HepG2 (cell line): ENCODE results near the gene NPIPB6. TPM values are rescaled to one million over a fixed set of nuclear protein-coding genes. Genes with fewer than 3 reads are reported as not detected.

ENCODE experiments used
- ARNT2 ChIP-seq: sonication (generic); formaldehyde crosslinking; IDR thresholded peaks from 2 replicates; pipeline ENCODE4 v1.8.0; 2022; ENCODE audit warnings: mild to moderate bottlenecking, low read depth, missing genetic modification reagents, moderate library complexity
- BRCA1 ChIP-seq: sonication (generic); formaldehyde crosslinking; IDR thresholded peaks from 2 replicates; pipeline ENCODE4 v1.4.0; 2020; ENCODE audit warnings: missing genetic modification reagents
- FOXA3 ChIP-seq: IDR thresholded peaks from 2 replicates; pipeline ENCODE4 v1.6.1; 2016; ENCODE audit warnings: missing genetic modification reagents, missing compliant biosample characterization
- HNRNPL ChIP-seq: fragments of 200-400 bp; formaldehyde crosslinking; IDR thresholded peaks from 2 replicates; pipeline ENCODE4 v1.6.1; 2017; ENCODE audit warnings: mild to moderate bottlenecking, low read depth, low read length
- HOMEZ ChIP-seq: IDR thresholded peaks from 2 replicates; pipeline ENCODE4 v1.6.1; 2016; ENCODE audit warnings: low read depth
- KDM5A ChIP-seq: fragments of 200-600 bp; sonication (generic); IDR thresholded peaks from 2 replicates; pipeline ENCODE4 v1.7.0; 2018; ENCODE audit warnings: antibody characterized with exemption, mild to moderate bottlenecking, low read length, borderline replicate concordance
- KDM5B ChIP-seq: sonication (generic); formaldehyde crosslinking; IDR thresholded peaks from 2 replicates; pipeline ENCODE4 v1.4.0; 2020; ENCODE audit warnings: missing genetic modification reagents, mild to moderate bottlenecking, borderline replicate concordance
- LRRFIP1 ChIP-seq: sonication (generic); formaldehyde crosslinking; conservative IDR thresholded peaks from 2 replicates; pipeline ENCODE4 v1.4.0; 2020; ENCODE audit warnings: missing genetic modification reagents
- NAIF1 ChIP-seq: sonication (generic); formaldehyde crosslinking; IDR thresholded peaks from 2 replicates; pipeline ENCODE4 v1.5.0; 2020; ENCODE audit warnings: mild to moderate bottlenecking, missing genetic modification reagents, borderline replicate concordance
- NR2F1 ChIP-seq, 2 experiments: fragments of 450-650 bp in 1 of 2; formaldehyde crosslinking in 1 of 2; IDR thresholded peaks; 2 replicates each; pipeline versions ENCODE4 v1.5.0 to v1.6.1; 2016 to 2020; ENCODE audit warnings: mild to moderate bottlenecking in 1 of 2, missing compliant biosample characterization in 1 of 2, missing genetic modification reagents in 1 of 2, moderate library complexity in 1 of 2
- SNAPC4 ChIP-seq: sonication (generic); formaldehyde crosslinking; IDR thresholded peaks from 2 replicates; pipeline ENCODE4 v1.4.0; 2020; ENCODE audit warnings: mild to moderate bottlenecking, missing genetic modification reagents
- SOX13 ChIP-seq, 3 experiments: fragments of 450-650 bp in 1 of 3; sonication (generic) in 1 of 3; formaldehyde crosslinking in 1 of 3; IDR thresholded peaks in 2 of 3; conservative IDR thresholded peaks in 1 of 3; 2 replicates each; pipeline versions ENCODE4 v1.5.0 to v1.6.1; 2016 to 2020; ENCODE audit warnings: antibody characterized with exemption in 1 of 3, mild to moderate bottlenecking in 1 of 3, missing compliant biosample characterization in 1 of 3, missing genetic modification reagents in 1 of 3, moderate library complexity in 1 of 3
- THYN1 ChIP-seq: sonication (generic); formaldehyde crosslinking; IDR thresholded peaks from 2 replicates; pipeline ENCODE4 v1.8.1; 2023; ENCODE audit warnings: low read depth, mild to moderate bottlenecking, moderate library complexity, missing genetic modification reagents, borderline replicate concordance
- ZBTB42 ChIP-seq: sonication (generic); formaldehyde crosslinking; IDR thresholded peaks from 2 replicates; pipeline ENCODE4 v1.5.0; 2020; ENCODE audit warnings: mild to moderate bottlenecking, missing genetic modification reagents
- ZFP37 ChIP-seq: sonication (generic); formaldehyde crosslinking; IDR thresholded peaks from 2 replicates; pipeline ENCODE4 v1.4.0; 2020; ENCODE audit warnings: missing genetic modification reagents, borderline replicate concordance
- ZNF10 ChIP-seq: sonication (generic); formaldehyde crosslinking; IDR thresholded peaks from 2 replicates; pipeline ENCODE4 v1.4.0; 2020; ENCODE audit warnings: mild to moderate bottlenecking, low read depth, missing genetic modification reagents, borderline replicate concordance
- ZNF414 ChIP-seq: sonication (generic); formaldehyde crosslinking; IDR thresholded peaks from 2 replicates; pipeline ENCODE4 v1.5.0; 2020; ENCODE audit warnings: missing genetic modification reagents
- ZNF749 ChIP-seq: sonication (generic); formaldehyde crosslinking; IDR thresholded peaks from 2 replicates; pipeline ENCODE4 v1.8.0; 2022; ENCODE audit warnings: mild to moderate bottlenecking, missing genetic modification reagents, moderate library complexity, borderline replicate concordance
- ZNF883 ChIP-seq: sonication (generic); formaldehyde crosslinking; IDR thresholded peaks from 2 replicates; pipeline ENCODE4 v1.5.1; 2020; ENCODE audit warnings: mild to moderate bottlenecking, missing genetic modification reagents; ENCODE audit errors: not compliant biosample characterization
- polyA plus RNA-seq, 8 experiments: library from polyadenylated mRNA; depleted of rRNA in 3 of 8; stranded (reverse) in 7 of 8; unstranded in 1 of 8; fragments of >200 nt; fragmentation: Illumina TruSeq in 4 of 8; extraction: Trizol in 4 of 8; gene quantifications; 2 replicates each; pipeline versions ENCODE4 v1.2.1 to v1.2.3, GENCODE V29; 2011 to 2016; ENCODE audit warnings: low read depth in 4 of 8, missing spikeins in 1 of 8, mixed read lengths in 1 of 8; ENCODE audit not compliant: insufficient read depth in 1 of 8
- total RNA-seq, 5 experiments: library from RNA; depleted of rRNA; stranded (reverse); fragments of >200 nt; fragmentation: Illumina TruSeq; extraction: Trizol; gene quantifications; 2 replicates each; pipeline ENCODE4 v1.2.3, GENCODE V29; 2016; ENCODE audit warnings: low read depth in 1 of 5

NPIPB6 gene
- total and polyA plus RNA-seq, 2 of the 13 experiments (the other 11 are each of a cell fraction or from before 2014, with no cell fraction given) = 0.25 TPM; not detected in 1

GRCh38 chr16:28304214-28304613 is 59.1 kb downstream of the NPIPB6 start (continued):
- TF ChIP-seq KDM5B = peak; percentile 80; the same call in 1 of the 2 replicates
- peak; percentile 61; the same call in 1 of the 2 replicates for TF ChIP-seq FOXA3
- peak; percentile 99 for TF ChIP-seq ZFP37
- TF ChIP-seq ZNF414 (CRISPR knock-in tag) = 0 out of 2 replicates have a peak, but pooled peaks have one; percentile 54
- TF ChIP-seq NAIF1 (CRISPR knock-in tag) = peak; percentile 67; the same call in 1 of the 2 replicates
- TF ChIP-seq ZBTB42 (CRISPR knock-in tag) = no peak
- TF ChIP-seq ZNF883 (CRISPR knock-in tag) = peak; percentile 78
- peak; percentile 98 for TF ChIP-seq BRCA1 (CRISPR knock-in tag)
- TF ChIP-seq SOX13 (IDR thresholded peaks at IDR 0.05) = no peak
- TF ChIP-seq SOX13 (CRISPR knock-in tag; conservative IDR thresholded peaks at IDR 0.05 in 1 of 2, IDR thresholded peaks at IDR 0.05 in 1 of 2) = peak in 1 of 2 experiments; percentile 70; a peak in 2 of 4 replicates
- TF ChIP-seq ZNF10 = no peak
- TF ChIP-seq HNRNPL = no peak
- peak in 1 of 2 experiments; percentile 49; a peak in 1 of 4 replicates for TF ChIP-seq NR2F1 (CRISPR knock-in tag; IDR thresholded peaks at IDR 0.05)
- TF ChIP-seq SNAPC4 (CRISPR knock-in tag) = no peak
- TF ChIP-seq HOMEZ (CRISPR knock-in tag) = peak; percentile 72; the same call in 1 of the 2 replicates
- peak; percentile 94; the same call in 1 of the 2 replicates for TF ChIP-seq LRRFIP1
- no peak for TF ChIP-seq KDM5A
- TF ChIP-seq ZNF749 (CRISPR knock-in tag) = peak; percentile 91; the same call in 1 of the 2 replicates
- no peak for TF ChIP-seq THYN1
- TF ChIP-seq ARNT2 (CRISPR knock-in tag) = peak; percentile 65; the same call in 1 of the 2 replicates
